Coronary artery (tissue), 2 donors: ENCODE data around the gene GADD45A.

Experiments used
- DNase-seq: peaks from one replicate; pipeline ENCODE4 v3.0.0-alpha.2; 2017; ENCODE audit warnings: low spot score
- H3K27ac ChIP-seq, 2 donors: fragments of 200-600 bp; sonication (generic); one replicate each; pipeline ENCODE4 v1.5.1; 2016 to 2019
- H3K4me3 ChIP-seq: fragments of 200-600 bp; sonication (generic); 2 replicates; pipeline ENCODE4 v1.5.1; 2016; ENCODE audit warnings: mild to moderate bottlenecking, moderate library complexity
- CTCF ChIP-seq: fragments of 200-600 bp; sonication (generic); IDR thresholded peaks from one replicate; pipeline ENCODE4 v1.5.1; 2019; ENCODE audit warnings: antibody characterized with exemption

The GADD45A gene

GRCh38 chr1:67733681-67734322 lies 48.8 kb downstream of the GADD45A start:
- no peak for TF ChIP-seq CTCF
- H3K27ac ChIP-seq: peak overlapping the region in 1 of 2 donors; percentile 67

GRCh38 chr1:67734323-67734690 lies 49.3 kb downstream of the GADD45A start:
- Histone ChIP-seq H3K27ac (peak overlapping the region in 1 of 2 donors; percentile 67), H3K4me3 (no peak overlapping the region)
- DNase-seq: no peak
- no peak for TF ChIP-seq CTCF

More at GRCh38 chr1:67733681-67734322, 48.8 kb downstream of the GADD45A start:
- DNase-seq: no peak
- H3K4me3 ChIP-seq: no peak overlapping the region

GRCh38 chr1:67735206-67735605 lies 50.2 kb downstream of the GADD45A start:
- Histone ChIP-seq H3K4me3 (no peak overlapping the region), H3K27ac (peak overlapping the region in 1 of 2 donors; percentile 87)
- TF ChIP-seq CTCF: no peak
- DNase-seq: no peak

- Histone ChIP-seq H3K27ac (peak overlapping the region; percentile 68 to 87), H3K4me3 (peak overlapping the region; percentile 60)
- no peak for TF ChIP-seq CTCF
- peak; percentile 85 for DNase-seq
Measured at GRCh38 chr1:67735806-67736627, 51.0 kb downstream of the GADD45A start.

GRCh38 chr1:67736750-67737149 lies 51.7 kb downstream of the GADD45A start:
- H3K4me3 ChIP-seq: peak overlapping the region; percentile 60
- no peak for TF ChIP-seq CTCF
- H3K27ac ChIP-seq: peak overlapping the region; percentile 68 to 87
- no peak for DNase-seq

- TF ChIP-seq CTCF: no peak
- Histone ChIP-seq H3K27ac (peak overlapping the region in 1 of 2 donors; percentile 93), H3K4me3 (no peak overlapping the region)
- DNase-seq: no peak
Measured at GRCh38 chr1:67737875-67738274, 52.9 kb downstream of the GADD45A start.
